Endometrium (tissue), 2 donors: ENCODE results near the gene GAST.

Source experiments
- FAIRE-seq: peaks from 2 replicates; lab custom pipeline; 2012; peaks lifted over from hg19 to GRCh38; lab: Jason Lieb, UNC
- donor health status: control.
- donor health status: control.

Gene GAST

GRCh38 chr17:41741709-41742108 is 29.6 kb downstream of the GAST start:
- FAIRE-seq = no peak

GRCh38 chr17:41748275-41748674 is 36.1 kb downstream of the GAST start:
- FAIRE-seq = no peak

- FAIRE-seq = no peak
Observed at GRCh38 chr17:41750862-41751261, 38.7 kb downstream of the GAST start.

GRCh38 chr17:41751288-41751687 is 39.2 kb downstream of the GAST start:
- no peak for FAIRE-seq

- no peak for FAIRE-seq
Observed at GRCh38 chr17:41754066-41754465, 41.9 kb downstream of the GAST start.

- FAIRE-seq = no peak
Observed at GRCh38 chr17:41758601-41759000, 46.5 kb downstream of the GAST start.

- FAIRE-seq = no peak
Observed at GRCh38 chr17:41760878-41761277, 48.7 kb downstream of the GAST start.

GRCh38 chr17:41762391-41762790 is 50.3 kb downstream of the GAST start:
- no peak for FAIRE-seq

GRCh38 chr17:41762841-41763240 is 50.7 kb downstream of the GAST start:
- no peak for FAIRE-seq

- no peak for FAIRE-seq
Observed at GRCh38 chr17:41763327-41763726, 51.2 kb downstream of the GAST start.
